K562 (cell line): ENCODE measurements around the gene KMO. TPM values are rescaled to one million over a fixed set of nuclear protein-coding genes. Genes with fewer than 3 reads are reported as not detected.

Experiments
- CBFB ChIP-seq: sonication (generic); formaldehyde crosslinking; IDR thresholded peaks from 2 replicates; pipeline ENCODE4 v1.4.0; 2020; ENCODE audit warnings: mild to moderate bottlenecking, missing genetic modification reagents
- ESRRA ChIP-seq: fragments of 450-650 bp; IDR thresholded peaks from 2 replicates; pipeline ENCODE4 v1.6.1; 2014; ENCODE audit warnings: low read depth, mild to moderate bottlenecking, moderate library complexity, borderline replicate concordance
- GATAD2B ChIP-seq: fragments of 450-650 bp; IDR thresholded peaks from 2 replicates; pipeline ENCODE4 v1.6.1; 2017; ENCODE audit warnings: mild to moderate bottlenecking, borderline replicate concordance
- HNRNPL ChIP-seq: fragments of 200-400 bp; formaldehyde crosslinking; IDR thresholded peaks from 2 replicates; pipeline ENCODE4 v1.6.1; 2017; ENCODE audit warnings: low read depth, mild to moderate bottlenecking, low read length
- ILK ChIP-seq: fragments of 450-650 bp; IDR thresholded peaks from 2 replicates; pipeline ENCODE4 v1.6.1; 2016; ENCODE audit warnings: missing genetic modification characterization, low read depth, mild to moderate bottlenecking, missing compliant biosample characterization, moderate library complexity, borderline replicate concordance
- NELFE ChIP-seq: IDR thresholded peaks from 2 replicates; pipeline ENCODE4 v1.6.1; 2011; ENCODE audit warnings: mild to moderate bottlenecking; ENCODE audit not compliant: insufficient read depth, insufficient read length
- SLC30A9 ChIP-seq: fragments of 250-450 bp; sonication (Bioruptor Pico); IDR thresholded peaks from 2 replicates; pipeline ENCODE4 v1.8.0; 2022; ENCODE audit warnings: mild to moderate bottlenecking, moderate library complexity
- U2AF1 ChIP-seq: fragments of 200-400 bp; formaldehyde crosslinking; optimal IDR thresholded peaks from 2 replicates; pipeline ENCODE3; 2017; ENCODE audit warnings: mild to moderate bottlenecking, low read depth, low read length, moderate library complexity
- ZNF586 ChIP-seq: fragments of 450-650 bp; formaldehyde crosslinking; conservative IDR thresholded peaks from 2 replicates; pipeline ENCODE4 v1.4.0; 2020; ENCODE audit warnings: mild to moderate bottlenecking, moderate library complexity
- polyA plus RNA-seq, 8 experiments: library from polyadenylated mRNA; depleted of rRNA in 4 of 8; stranded (reverse) in 5 of 8; unstranded in 3 of 8; fragments of >200 nt; fragmentation: Nextera tagmentation in 2 of 8; fragmentation: Illumina TruSeq in 1 of 8; extraction: Ambion mirVana in 2 of 8; extraction: Trizol in 1 of 8; gene quantifications; 2 replicates each; pipeline versions ENCODE4 v1.2.1 to v1.2.3, GENCODE V29; 2011 to 2014; ENCODE audit warnings: inconsistent platforms in 1 of 8, missing spikeins in 1 of 8
- total RNA-seq, 7 experiments: library from RNA; depleted of rRNA in 6 of 7; stranded (reverse); fragments of >200 nt in 6 of 7; fragmentation: Illumina TruSeq in 2 of 7; extraction: Trizol in 2 of 7; gene quantifications; 2 replicates each; pipeline versions ENCODE4 v1.2.1 to v1.2.3, GENCODE V29; 2011 to 2021; ENCODE audit warnings: low replicate concordance in 1 of 7
- TF ChIP-seq, protein P1 (sequence below), 2 experiments: fragments of 250-450 bp in 1 of 2; fragments of 450-650 bp in 1 of 2; sonication (Bioruptor Pico) in 1 of 2; IDR thresholded peaks; 2 replicates each; pipeline versions ENCODE4 v1.6.1 to v1.8.0; 2016 to 2021; ENCODE audit warnings: mild to moderate bottlenecking in 2 of 2, moderate library complexity in 2 of 2, missing compliant biosample characterization in 1 of 2, missing genetic modification characterization in 1 of 2
- TF ChIP-seq, protein P2 (sequence below), 3 experiments: fragments of 200-800 bp in 1 of 3; fragments of 250-450 bp in 1 of 3; fragments of 450-650 bp in 1 of 3; sonication (Bioruptor Pico) in 1 of 3; sonication (Bioruptor generic) in 1 of 3; formaldehyde crosslinking in 1 of 3; IDR thresholded peaks; 2 replicates each; pipeline versions ENCODE4 v1.6.1 to v1.8.0; 2016 to 2022; ENCODE audit warnings: mild to moderate bottlenecking in 2 of 3, missing genetic modification characterization in 2 of 3, missing compliant biosample characterization in 1 of 3, moderate library complexity in 1 of 3
- TF ChIP-seq, protein P3 (sequence below), 2 experiments: fragments of 450-650 bp; formaldehyde crosslinking in 1 of 2; IDR thresholded peaks; 2 replicates each; pipeline versions ENCODE4 v1.4.0 to v1.6.1; 2014 to 2020; ENCODE audit warnings: mild to moderate bottlenecking in 2 of 2, borderline replicate concordance in 1 of 2, low read depth in 1 of 2

KMO gene
- total and polyA plus RNA-seq, 9 of the 15 experiments (the other 6 are each of a cell fraction or from before 2014, with no cell fraction given), result 0.01 to 0.11 (median 0.01) TPM; not detected in 6

DNA sequence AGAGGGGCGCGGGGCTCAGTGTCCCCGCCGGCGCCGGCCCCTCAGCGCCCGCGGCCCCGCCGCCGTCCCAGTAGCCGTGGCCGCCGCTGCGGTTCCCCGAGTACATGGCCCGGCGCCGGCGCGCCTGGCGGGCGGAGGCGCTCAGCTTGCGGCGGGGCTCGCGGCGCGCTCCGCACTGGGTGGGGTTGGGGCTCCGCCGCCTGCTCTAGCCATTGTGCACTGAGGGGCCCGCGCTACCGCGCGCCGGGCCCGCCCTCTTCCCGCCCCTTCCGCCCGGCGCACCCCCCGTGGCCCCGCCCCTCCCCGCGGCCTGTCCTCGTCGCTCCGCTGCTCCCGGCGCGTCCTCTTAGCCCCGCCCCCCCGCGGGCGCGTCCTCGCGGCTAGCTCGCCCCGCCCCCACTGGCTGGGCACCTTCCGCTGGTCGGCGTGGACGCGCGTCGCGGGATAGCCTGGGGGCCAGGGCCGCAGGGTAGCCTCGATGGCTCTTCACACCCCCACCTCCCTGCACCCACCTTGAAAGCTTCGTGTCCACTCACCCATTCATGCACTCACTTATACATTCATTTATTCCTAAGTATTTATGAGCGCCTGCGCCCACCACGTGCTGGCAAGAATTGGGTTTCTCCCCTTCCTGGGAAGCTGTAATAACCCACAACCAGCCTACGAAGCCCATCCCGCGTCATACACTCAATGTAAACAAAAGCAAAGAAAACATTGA, 108.1 kb downstream of the KMO start, which contains the start of the genes CHML and OPN3 (continued):
- TF ChIP-seq SLC30A9 (CRISPR knock-in tag), result no peak
- no peak for TF ChIP-seq ZNF586
- TF ChIP-seq U2AF1, result peak; percentile 46
- TF ChIP-seq ILK (tag), result no peak
- peak; percentile 53 for TF ChIP-seq NELFE
- TF ChIP-seq CBFB (CRISPR knock-in tag), result 0 out of 2 replicates have a peak, but pooled peaks have one; percentile 37
- TF ChIP-seq GATAD2B, result peak; percentile 95
- TF ChIP-seq, protein P1, sequence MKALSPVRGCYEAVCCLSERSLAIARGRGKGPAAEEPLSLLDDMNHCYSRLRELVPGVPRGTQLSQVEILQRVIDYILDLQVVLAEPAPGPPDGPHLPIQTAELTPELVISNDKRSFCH (CRISPR knock-in tag; IDR thresholded peaks at IDR 0.05), result no peak
- TF ChIP-seq, protein P1 (tag; IDR thresholded peaks at IDR 0.05), result peak; percentile 62
- TF ChIP-seq ESRRA, result no peak
- TF ChIP-seq HNRNPL, result 0 out of 2 replicates have a peak, but pooled peaks have one; percentile 32
- TF ChIP-seq, protein P2, sequence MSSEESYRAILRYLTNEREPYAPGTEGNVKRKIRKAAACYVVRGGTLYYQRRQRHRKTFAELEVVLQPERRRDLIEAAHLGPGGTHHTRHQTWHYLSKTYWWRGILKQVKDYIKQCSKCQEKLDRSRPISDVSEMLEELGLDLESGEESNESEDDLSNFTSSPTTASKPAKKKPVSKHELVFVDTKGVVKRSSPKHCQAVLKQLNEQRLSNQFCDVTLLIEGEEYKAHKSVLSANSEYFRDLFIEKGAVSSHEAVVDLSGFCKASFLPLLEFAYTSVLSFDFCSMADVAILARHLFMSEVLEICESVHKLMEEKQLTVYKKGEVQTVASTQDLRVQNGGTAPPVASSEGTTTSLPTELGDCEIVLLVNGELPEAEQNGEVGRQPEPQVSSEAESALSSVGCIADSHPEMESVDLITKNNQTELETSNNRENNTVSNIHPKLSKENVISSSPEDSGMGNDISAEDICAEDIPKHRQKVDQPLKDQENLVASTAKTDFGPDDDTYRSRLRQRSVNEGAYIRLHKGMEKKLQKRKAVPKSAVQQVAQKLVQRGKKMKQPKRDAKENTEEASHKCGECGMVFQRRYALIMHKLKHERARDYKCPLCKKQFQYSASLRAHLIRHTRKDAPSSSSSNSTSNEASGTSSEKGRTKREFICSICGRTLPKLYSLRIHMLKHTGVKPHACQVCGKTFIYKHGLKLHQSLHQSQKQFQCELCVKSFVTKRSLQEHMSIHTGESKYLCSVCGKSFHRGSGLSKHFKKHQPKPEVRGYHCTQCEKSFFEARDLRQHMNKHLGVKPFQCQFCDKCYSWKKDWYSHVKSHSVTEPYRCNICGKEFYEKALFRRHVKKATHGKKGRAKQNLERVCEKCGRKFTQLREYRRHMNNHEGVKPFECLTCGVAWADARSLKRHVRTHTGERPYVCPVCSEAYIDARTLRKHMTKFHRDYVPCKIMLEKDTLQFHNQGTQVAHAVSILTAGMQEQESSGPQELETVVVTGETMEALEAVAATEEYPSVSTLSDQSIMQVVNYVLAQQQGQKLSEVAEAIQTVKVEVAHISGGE (CRISPR knock-in tag; IDR thresholded peaks at IDR 0.05), result peak in 1 of 3 experiments; percentile 35; a peak in 1 of 6 replicates
- TF ChIP-seq, protein P3, sequence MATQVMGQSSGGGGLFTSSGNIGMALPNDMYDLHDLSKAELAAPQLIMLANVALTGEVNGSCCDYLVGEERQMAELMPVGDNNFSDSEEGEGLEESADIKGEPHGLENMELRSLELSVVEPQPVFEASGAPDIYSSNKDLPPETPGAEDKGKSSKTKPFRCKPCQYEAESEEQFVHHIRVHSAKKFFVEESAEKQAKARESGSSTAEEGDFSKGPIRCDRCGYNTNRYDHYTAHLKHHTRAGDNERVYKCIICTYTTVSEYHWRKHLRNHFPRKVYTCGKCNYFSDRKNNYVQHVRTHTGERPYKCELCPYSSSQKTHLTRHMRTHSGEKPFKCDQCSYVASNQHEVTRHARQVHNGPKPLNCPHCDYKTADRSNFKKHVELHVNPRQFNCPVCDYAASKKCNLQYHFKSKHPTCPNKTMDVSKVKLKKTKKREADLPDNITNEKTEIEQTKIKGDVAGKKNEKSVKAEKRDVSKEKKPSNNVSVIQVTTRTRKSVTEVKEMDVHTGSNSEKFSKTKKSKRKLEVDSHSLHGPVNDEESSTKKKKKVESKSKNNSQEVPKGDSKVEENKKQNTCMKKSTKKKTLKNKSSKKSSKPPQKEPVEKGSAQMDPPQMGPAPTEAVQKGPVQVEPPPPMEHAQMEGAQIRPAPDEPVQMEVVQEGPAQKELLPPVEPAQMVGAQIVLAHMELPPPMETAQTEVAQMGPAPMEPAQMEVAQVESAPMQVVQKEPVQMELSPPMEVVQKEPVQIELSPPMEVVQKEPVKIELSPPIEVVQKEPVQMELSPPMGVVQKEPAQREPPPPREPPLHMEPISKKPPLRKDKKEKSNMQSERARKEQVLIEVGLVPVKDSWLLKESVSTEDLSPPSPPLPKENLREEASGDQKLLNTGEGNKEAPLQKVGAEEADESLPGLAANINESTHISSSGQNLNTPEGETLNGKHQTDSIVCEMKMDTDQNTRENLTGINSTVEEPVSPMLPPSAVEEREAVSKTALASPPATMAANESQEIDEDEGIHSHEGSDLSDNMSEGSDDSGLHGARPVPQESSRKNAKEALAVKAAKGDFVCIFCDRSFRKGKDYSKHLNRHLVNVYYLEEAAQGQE (IDR thresholded peaks at IDR 0.05; ENCODE audit: borderline replicate concordance), result peak; percentile 9; the same call in 1 of the 2 replicates
- TF ChIP-seq, protein P3 (CRISPR knock-in tag; IDR thresholded peaks at IDR 0.05; ENCODE audit: low read depth), result peak; percentile 8; the same call in 1 of the 2 replicates
